Nucleus accumbens (tissue), 56 donors: ENCODE data around the gene KIAA0586.
"Not testable (repeated sequence)": the region's sequence is repeated elsewhere in the genome, so short reads cannot be mapped to it uniquely, and the experiment has no call there.

Experiments
- DNase-seq, 56 donors: peaks; one replicate each; lab custom pipeline; 2025; lab: John Stamatoyannopoulos, UW

Gene KIAA0586

DNA sequence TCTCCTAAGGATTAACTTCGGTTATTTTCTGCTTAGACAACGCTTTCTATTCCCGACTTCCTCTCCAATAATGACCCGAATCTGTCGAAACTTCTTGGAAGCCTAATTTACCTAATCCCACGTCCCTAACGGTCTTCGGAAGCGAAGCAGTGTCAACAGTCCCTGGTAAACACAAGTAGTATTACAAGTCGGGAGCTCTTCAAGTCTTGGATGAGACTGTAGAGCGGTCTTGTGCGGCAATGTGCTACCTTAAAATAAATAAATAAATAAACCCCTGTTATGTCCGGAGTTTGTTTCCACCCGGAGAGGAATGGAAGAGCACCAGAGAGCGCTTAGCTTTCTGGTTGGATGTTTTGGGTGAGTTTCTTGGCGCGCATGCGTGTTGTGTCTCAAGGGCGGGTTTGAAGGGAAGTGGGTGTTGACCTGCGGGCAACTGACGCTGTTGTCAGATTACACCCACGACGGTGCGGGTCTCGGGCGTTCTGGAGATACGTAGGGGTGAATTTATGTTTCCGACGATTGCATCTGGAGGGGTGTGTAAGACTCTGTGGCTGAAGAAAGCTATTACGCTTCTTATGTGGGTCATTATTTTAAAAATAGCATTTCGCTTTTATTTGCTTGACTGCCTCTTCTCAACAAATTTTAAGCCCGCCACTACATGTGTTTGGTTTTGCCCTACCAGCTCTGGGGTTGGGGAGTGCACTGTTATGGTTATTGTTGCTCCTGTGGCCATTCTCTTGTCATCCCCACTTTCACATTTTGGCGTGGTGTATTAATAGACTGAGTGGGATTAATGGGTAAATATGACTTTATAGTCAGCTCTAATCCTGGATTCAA is at the start of gene KIAA0586, which contains the start of gene TIMM9:
Gene KIAA0586, plus strand, starts transcription at position 439 of the 837 bp plus-strand sequence. CDS start 546 bp downstream, outside the sequence.
Gene TIMM9, minus strand, starts transcription at position 251 of the 837 bp plus-strand sequence. CDS start 15,586 bp downstream, outside the sequence.
- DNase-seq = peak; percentile 48 to 96 (median 88)

DNA sequence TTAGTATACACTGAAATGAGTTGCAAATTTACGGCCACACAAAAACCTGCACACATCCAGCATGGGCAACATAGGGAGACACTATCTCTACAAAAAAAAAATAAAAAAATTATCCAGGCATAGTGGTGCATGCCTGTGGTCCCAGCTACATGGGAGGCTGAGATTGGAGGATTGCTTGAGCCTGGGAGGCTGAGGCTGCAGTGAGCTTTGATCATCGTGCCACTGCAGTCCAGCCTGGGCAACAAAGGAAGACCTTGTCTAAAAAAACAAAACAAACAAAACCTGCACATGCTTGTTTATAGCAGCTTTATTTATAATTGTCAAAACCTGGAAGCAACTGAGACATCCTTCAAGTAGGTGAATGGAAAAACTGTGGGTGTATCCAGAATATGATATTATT is 36.7 kb upstream of the KIAA0586 start:
- no peak for DNase-seq

DNA sequence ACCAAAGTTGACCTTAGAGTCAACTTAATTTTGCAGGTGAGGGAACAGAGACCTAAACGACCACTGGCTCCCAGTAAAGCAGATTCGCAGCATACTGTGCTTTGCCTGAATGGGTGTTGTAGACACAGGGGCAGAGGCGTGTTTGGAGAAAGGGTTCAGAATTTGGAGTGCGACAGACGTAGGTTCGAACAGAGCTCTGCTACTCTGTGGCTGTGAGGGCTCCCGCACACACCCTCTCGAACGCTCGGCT is 32.0 kb upstream of the KIAA0586 start:
- no peak for DNase-seq

DNA sequence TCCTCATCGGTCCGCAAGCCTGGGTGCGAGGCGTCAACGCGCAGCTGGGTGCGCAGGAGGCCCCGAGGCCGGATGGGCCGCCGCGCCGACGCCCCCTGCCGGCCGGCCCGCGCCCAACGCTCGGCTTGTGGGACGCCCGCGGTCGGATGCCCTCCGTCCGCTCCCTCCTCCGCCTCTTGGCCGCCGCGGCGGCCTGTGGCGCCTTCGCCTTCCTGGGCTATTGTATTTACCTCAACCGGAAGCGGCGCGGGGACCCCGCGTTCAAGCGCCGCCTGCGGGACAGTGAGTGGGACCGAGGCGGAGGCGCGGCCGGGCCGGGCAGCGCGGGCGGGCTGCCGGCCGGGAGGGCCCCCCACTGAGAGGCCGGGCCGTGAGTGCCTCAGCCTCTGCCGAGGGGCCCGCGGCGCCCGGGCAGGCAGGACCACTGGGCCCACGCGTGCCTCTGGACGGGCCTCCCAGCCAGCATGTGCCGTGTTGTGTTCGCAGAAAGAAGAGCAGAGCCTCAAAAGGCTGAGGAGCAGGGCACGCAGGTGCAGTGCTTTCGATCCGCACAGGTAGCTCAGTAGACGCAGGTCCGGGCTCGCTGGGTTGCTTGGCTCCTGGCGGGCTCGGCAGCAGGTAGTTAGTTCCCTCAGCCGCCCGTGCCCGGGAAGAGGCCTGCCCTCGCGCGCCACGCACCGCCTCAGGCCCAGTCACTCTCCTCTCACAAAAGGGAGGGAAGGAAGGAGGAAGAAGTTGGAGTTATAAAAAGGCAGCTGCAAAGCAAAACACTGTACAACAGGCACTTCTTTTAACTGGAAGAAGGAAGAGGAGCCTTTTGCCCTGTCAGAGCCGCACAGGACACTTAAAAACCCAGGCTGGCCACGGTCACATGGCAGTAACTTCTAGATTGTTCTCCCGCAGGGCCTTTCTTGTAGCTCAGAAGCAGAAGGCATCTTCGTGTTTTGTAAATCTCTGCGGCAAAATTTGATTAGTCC is 31.4 kb upstream of the KIAA0586 start, which contains the start of gene TOMM20L:
Gene TOMM20L, plus strand, starts transcription at position 119 of the 977 bp plus-strand sequence. Its CDS starts 28 bp downstream, at position 147.
- DNase-seq = peak in 44 of 56 donors; percentile 5 to 67 (median 30)

DNA sequence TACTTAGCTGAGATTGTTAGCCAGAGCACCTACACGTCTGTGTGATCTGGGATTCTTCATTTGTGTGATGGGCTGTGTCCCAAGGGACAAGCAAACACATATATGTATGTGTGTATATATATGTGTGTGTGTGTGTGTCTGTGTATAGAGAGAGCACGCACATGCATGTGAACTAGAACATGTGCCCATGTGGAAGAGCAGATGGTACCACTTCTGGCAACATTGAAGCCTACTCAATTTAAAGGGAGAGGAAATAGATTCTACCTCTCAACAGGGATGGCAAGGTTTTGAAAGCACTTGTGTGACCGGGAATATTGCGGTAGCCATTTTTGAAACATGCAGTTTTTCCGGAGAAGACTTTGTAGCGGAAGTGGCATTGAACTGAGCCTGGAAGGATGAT is 30.4 kb upstream of the KIAA0586 start:
- no peak for DNase-seq

DNA sequence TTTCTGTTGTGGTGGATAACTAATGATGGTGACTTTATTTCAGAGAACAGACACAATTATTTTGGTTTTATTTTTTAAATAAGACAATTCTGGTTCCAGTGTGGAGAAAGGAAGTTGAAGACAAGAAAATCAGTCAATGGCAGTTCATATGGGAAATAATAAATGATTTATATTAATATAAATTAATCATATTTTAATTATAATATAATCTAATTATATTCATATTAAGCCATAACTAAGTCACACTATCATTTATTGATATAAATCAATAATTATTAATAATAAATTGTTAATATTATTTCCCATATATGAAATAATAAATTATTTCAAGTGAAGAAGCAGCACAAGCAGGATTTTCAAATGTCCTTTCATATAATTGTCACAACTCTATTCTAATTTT is 29.0 kb upstream of the KIAA0586 start:
- no peak for DNase-seq

DNA sequence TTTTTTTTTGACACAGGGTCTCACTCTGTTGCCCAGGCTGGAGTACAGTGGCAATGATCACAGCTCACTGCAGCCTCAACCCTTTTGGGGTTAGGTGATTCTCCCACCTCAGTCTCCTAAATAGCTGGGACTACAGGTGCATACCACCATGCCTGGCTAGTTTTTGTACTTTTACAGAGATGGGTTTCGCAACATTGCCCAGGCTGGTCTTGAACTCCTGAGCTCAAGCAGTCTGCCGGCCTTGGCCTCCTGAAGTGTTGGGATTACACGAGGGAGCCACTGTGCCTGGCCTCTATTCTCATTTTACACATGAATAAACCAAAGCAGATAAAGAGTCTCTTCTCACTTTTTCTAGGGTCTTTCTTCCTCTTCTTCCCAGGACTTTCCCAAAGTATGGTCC is 28.6 kb upstream of the KIAA0586 start:
- DNase-seq = no peak

DNA sequence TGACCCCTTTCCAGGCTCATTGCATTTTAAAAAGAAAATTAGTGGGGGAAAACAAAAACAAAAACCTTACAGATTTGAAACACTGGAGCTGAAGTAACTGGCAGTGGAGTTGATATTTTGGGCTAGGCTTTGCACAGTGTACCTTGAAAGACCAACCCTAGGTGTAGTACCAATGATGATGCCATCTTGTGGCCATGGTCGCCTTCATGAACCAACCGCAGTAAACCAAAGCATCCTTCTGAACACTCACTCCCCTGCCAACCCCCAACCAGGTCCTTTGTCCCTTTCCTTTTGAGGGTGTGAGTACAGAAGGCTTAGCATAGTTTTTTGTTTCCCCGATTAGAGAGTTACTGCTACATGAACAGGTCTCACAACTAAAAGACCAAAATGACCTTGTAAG is 25.9 kb upstream of the KIAA0586 start:
- no peak for DNase-seq

DNA sequence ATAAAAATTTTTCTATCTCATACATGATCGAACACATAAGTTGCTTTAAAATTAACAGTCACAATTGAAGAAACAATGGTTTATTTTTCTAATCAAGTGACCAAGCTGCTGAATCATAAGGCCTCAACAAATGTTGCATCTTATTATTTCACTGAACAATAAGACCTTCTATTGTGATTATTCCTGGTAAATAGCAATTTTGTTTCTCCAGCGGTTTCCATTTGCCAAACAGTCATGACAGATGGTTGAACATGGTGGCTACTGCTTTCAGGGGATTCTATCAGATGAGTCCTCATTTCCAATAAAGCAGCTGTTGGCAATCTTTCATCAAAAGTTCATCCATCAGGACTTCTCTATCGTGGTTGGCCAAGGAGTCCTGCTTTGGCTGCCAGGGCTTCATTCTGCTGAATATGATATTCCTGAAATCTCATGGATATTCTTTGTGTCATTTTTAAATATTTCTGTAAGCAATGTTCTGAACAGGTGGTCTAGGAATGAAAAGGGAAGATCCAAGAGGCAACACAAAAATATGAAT is 18.8 kb upstream of the KIAA0586 start:
- peak in 7 of 56 donors; percentile 2 to 35 (median 9) for DNase-seq

DNA sequence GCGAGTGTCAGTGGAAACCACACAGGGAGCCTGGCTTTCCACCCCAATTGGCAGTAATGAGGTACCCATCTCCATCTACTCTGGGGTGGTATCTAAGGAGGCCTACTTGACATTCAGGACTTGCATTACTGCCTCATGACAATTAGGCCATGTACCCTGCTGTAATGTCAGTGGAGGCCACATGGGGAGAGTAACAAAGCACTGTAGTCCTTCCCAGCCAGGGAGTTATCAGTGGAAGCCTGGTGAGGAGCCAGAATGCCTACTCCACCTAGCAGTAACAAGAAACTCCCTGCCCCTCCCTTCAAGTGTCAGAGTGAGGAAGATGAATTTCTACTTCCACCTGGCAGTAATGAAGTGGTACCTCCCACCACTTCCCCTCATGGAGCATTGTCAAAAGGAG is 12.7 kb upstream of the KIAA0586 start:
- no peak for DNase-seq

DNA sequence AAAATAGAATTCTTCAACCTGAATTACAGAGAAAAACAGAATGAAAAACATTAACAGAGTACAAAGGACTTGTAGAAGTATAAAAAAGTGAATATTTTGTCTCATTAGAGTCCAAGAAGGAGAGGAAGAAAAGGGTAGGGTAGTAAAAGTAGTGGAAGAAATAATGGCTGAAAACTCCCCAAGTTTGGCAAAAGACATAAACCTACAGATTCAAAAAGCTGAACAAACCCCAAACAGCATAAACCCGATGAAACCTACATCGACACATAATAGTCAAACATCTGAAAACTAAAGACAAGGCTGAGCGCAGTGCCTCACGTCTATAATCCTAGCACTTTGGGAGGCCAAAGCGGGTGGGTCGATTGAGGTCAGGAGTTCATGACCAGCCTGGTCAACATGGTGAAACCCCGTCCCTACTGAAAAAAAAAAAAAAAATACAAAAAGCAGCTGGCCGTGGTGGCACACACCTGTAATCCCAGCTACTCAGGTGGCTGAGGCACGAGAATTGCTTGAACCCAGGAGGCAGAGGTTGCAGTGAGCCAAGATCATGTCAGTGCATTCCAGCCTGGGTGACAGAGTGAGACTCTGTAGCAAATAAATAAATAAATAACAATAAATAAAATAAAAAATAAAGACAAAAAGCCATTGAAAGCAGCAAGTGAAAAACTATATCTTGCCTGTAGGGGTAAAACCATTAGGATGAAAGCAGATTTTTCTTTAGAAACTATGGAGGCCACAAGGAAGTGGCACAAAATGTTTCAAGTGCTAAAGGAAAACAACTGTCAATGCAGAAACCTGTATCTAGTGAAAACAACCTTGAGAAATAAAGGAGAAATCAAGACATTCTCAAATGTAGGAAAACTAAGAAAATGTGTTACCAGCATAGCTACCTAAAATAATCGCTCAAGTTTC is 11.6 kb upstream of the KIAA0586 start:
- no peak for DNase-seq

DNA sequence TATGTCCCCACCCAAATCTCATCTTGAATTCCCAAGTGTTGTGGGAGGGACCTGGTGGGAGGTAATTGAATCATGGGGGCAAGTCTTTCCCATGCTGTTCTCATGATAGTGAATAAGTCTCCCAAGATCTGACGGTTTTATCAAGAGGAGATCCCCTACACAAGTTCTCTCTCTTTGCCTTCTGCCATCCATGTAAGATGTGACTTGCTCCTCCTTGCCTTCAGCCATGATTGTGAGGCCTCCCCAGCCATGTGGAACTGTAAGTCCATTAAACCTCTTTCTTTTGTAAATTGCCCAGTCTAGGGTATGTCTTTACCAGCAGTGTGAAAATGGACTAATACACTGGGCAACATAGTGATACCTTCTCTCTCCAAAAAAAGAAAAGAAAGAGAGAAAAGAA is 10.6 kb upstream of the KIAA0586 start:
- not testable (repeated sequence) for DNase-seq

DNA sequence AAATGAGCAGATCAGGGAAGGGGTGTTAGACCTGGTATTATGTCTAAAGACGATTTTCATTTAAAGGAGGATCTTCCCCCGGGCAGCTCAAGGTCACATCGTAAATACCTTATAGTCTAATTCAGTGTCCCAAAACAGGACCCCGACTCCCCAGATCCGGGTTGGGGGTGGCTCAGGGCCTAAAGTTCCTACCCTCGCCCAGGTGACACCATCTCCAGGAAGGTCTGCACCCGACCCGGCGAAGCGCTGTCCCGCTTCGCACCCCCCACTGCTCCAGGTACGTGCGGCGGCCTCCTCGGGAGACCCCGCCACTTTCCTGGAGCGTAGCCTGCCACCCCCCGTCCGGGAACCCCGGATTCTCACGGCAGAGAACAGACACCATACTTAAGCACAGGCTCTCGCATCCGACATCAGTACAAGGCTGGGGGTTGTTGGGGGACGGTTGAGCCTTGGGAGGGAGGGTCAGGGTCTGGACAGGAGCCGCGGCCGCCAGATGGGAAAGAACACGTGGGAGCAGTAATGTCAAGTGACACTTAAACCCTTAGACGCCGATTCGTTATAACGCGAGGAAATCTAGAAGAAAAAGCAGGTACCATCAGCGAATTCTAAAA is 744 bp upstream of the KIAA0586 start:
- peak in 54 of 56 donors; percentile 5 to 88 (median 54) for DNase-seq

DNA sequence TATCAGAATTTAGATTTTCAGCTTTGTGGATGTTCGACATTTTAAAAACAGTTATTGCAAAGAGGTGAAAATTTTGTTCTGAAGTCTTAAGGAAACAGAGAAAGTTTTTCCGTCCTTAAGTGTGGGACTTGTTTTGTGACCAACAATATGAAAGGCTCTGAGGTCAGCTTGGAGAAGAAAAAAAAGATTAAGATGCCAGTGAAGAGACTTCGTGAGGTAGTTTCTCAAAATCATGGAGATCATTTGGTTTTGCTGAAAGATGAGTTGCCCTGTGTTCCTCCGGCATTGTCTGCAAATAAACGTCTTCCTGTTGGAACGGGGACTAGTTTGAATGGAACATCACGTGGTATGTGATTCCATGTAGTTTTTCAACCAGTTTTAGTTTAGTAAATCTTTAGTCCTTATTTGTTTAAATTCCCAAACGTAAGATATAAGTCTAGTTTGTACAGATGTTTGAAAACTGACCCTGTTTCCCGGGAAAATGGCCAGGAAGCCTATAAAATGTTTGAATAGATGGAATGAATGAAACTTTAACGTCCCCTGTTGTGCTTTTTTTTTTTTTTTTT is 682 bp downstream of the KIAA0586 start:
- peak in 6 of 56 donors; percentile 2 to 31 (median 10) for DNase-seq

DNA sequence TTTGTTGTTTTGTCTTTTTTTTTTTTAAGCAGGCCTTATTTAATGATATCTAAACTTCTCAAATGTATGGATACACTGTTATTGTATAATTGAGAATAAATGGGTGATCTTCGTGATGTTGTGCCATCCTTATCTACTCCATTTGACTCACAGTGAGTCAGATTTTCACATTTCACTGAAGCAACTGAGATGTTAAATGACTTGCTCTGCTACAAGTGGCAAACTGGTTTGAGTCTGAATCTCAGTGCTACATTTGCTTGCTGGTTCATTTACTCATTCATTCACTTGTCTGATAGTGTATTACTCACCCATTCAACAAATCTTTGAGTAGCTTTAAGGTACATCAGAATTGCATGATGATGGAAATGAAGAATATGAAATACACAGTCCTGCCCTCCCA is 2.6 kb downstream of the KIAA0586 start:
- no peak for DNase-seq

DNA sequence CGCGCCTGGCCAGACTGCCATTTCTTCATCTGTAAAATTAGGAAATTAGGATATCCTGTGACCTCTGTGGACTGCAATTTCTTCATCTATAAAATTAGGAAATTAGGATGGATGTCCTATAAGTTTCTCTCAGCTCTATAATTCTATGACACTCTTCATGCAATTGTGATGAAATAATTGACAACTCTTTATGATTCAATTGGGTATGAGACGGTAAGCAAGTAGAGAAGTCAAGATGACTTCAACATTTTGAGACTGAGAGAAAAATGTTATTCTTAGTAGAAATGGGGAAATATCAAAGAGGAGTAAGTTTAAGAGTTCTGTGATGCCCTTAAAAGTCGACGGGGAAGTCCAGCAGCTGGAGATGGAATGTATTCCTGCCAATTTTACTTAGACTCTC is 12.0 kb downstream of the KIAA0586 start:
- no peak for DNase-seq

DNA sequence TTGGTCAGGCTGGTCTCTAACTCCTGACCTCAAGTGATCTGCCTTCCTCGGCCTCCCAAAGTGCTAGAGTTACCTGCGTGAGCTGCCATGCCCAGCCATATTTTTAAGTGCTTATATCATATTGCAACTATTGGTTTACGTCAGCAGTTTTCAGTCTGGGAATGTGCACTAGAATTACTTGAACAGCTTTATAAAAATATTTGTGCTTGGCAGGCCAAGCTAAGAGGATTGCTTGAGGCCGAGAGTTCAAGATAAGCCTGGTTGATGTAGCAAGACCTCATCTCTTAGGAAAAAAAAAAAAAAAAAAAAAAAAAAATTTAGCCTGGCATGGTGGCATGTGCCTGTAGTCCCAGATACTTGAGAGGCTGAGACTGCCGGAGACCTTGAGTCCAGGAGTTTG is 17.1 kb downstream of the KIAA0586 start:
- no peak for DNase-seq

DNA sequence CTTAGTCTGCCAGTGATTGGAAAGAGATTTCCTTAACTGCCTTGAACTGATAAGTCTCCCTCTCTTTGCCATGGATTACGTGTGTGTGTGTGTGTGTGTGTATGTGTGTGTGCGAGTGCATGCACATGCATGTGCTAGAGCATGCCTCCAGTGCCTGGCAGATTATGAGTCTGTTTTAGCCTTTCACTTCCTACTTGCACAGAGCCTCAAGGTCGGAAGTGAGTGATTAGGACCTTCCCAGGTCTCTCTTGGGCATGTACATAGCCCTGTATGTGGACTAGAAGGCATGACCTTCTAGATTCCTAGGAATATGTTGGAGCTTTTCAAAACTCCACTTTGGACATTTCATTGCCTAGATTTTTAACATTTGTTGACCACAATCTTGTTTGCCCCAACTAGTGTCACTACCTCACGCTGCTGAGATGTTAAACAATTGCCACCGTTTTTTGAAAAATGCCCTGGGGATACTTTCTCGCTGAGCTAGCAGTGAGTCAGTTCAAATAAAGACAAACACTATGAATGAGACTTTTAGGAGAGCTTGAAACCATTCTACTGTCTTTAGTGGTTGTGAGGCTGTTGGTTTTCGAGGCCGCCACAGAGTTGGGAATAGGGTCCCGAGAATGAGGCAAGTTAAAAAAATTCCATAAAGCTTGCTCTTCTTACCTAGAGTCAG is 28.2 kb downstream of the KIAA0586 start:
- no peak for DNase-seq

DNA sequence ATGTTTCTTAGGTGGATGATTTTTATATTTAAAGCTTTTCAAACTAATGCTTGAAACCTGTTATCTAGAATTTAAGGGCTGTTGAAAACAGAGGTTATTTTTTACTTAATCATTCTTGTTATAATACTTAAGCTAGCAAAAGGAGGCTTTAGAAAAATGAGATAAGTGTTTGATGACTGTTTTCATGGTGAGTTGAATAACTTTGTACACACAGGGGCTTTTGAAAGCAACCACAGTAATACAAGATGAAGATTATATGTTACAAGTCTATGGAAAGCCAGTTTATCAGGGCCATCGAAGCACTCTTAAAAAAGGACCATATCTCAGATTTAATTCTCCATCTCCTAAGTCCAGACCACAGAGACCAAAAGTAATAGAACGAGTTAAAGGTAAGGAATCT is 33.3 kb downstream of the KIAA0586 start:
- DNase-seq = no peak
